ENCODE results near the gene PAH. TPM values are rescaled to one million over a fixed set of nuclear protein-coding genes. Genes with fewer than 3 reads are reported as not detected.

PAH gene
- total and polyA plus RNA-seq, 10 of the 15 experiments (the other 5 are each of a cell fraction or from before 2014, with no cell fraction given), result 0.20 to 4.8 (median 0.55) TPM; not detected in 1

- SMC1A ChIA-PET (ENCODE audit: uncharacterized antibody, unreplicated experiment), result interaction anchor here (0.7 to 1.5 kb wide), 5 partner anchors 14 to 630 kb away, joined by 3 to 4 read pairs (median 3); no protein-coding TSS in a partner anchor
- H3K27ac ChIP-seq (ENCODE audit: control insufficient read depth, insufficient read depth), result no peak overlapping the region
- H3K9ac ChIP-seq (ENCODE audit: control insufficient read depth, insufficient read depth, low read length), result no peak overlapping the region
- no TSS peak for BruUV-seq (replicated peaks)
- no peak for ATAC-seq
- H3K36me3 ChIP-seq (ENCODE audit: control insufficient read depth in 2 of 2, insufficient read depth in 2 of 2, low read length in 1 of 2), result no peaks in the 10 kb centered on the region
- no peaks in the 10 kb centered on the region for H3K79me2 ChIP-seq (ENCODE audit: control insufficient read depth, insufficient read depth, low read length)
- no peak for FAIRE-seq
- H3K9me3 ChIP-seq (replicated peaks; ENCODE audit: control insufficient read depth, insufficient read depth, low read length), result no peaks in the 10 kb centered on the region; the same call in 2 of the 3 replicates
- CTCF ChIA-PET, result interaction anchor here (1.1 to 3.8 kb wide), 2 partner anchors 24 to 33 kb away, joined by 3 to 19 read pairs; no protein-coding TSS in a partner anchor
- H3K4me1 ChIP-seq (ENCODE audit: control insufficient read depth, insufficient read depth, low read length), result peaks cover 14% of the 10 kb centered on the region
- peak overlapping the region; percentile 86 for H2AFZ ChIP-seq (ENCODE audit: control insufficient read depth, low read depth, low read length)
- H3K4me2 ChIP-seq (ENCODE audit: control insufficient read depth, insufficient read depth), result peak overlapping the region; percentile 75
- TF ChIP-seq ASH2L (IDR thresholded peaks at IDR 0.05; ENCODE audit: borderline replicate concordance, low read depth) (no peak), MEF2B (IDR thresholded peaks at IDR 0.05; ENCODE audit: partially characterized antibody, poor library complexity, severe bottlenecking) (no peak), RB1 (IDR thresholded peaks at IDR 0.05; ENCODE audit: borderline replicate concordance) (no peak), CBFB (IDR thresholded peaks at IDR 0.05; ENCODE audit: low read depth) (no peak), ETV6 (conservative IDR thresholded peaks at IDR 0.05 in 1 of 2, IDR thresholded peaks at IDR 0.05 in 1 of 2; ENCODE audit: borderline replicate concordance in 1 of 2, low read depth in 1 of 2) (no peak), SUPT20H (IDR thresholded peaks at IDR 0.05; ENCODE audit: borderline replicate concordance, control insufficient read depth, low read depth, low read length) (no peak), NFIC (IDR thresholded peaks at IDR 0.05; ENCODE audit: low read depth, low read length) (no peak), NFYB (IDR thresholded peaks at IDR 0.05; ENCODE audit: insufficient read depth, low read depth, low read length) (no peak), FOS (IDR thresholded peaks at IDR 0.05; ENCODE audit: borderline replicate concordance, extremely low read depth, insufficient read length) (no peak), CEBPZ (IDR thresholded peaks at IDR 0.05; ENCODE audit: low read depth, low read length) (no peak)
- intact Hi-C loops (cut with micrococcal nuclease; ENCODE audit: unreplicated experiment), result no loop called here
- no peaks in the 10 kb centered on the region for H4K20me1 ChIP-seq (ENCODE audit: control insufficient read depth, insufficient read depth)
- WGBS (ENCODE audit: insufficient coverage, insufficient replicate concordance, low lambda C conversion rate, missing lambda C conversion rate), result 54% methylated on average over 5 of the region's 5 CpGs
- RAD21 ChIA-PET (ENCODE audit: unreplicated experiment), result interaction anchor here (1.0 to 1.8 kb wide), 2 partner anchors 13 to 33 kb away, joined by 5 to 12 read pairs; no protein-coding TSS in a partner anchor
- POLR2A ChIA-PET, result interaction anchor here (0.8 kb wide), 1 partner anchor 14 kb away, joined by 3 read pairs; no protein-coding TSS in a partner anchor
- in situ Hi-C loops (cut with MboI), result no loop called here
- H3K27me3 ChIP-seq (replicated peaks in 1 of 2; ENCODE audit: control insufficient read depth in 2 of 2, insufficient read depth in 2 of 2, low read length in 1 of 2), result no peaks in the 10 kb centered on the region
- DNase-seq (ENCODE audit: low read depth, low spot score), result no peak
- H3K4me3 ChIP-seq, result no peak overlapping the region
These were observed 605 bp downstream of the PAH start for GRCh38 chr12:102916252-102917025.

Data from GM12878 (cell line).